Measurements from ENCODE around the gene ZSCAN21.

Gene ZSCAN21

GRCh38 chr7:100079024-100079560, 29.5 kb downstream of the ZSCAN21 start:
- no peak for FAIRE-seq

GRCh38 chr7:100080907-100081534, 31.4 kb downstream of the ZSCAN21 start:
- no peak for FAIRE-seq

GRCh38 chr7:100081535-100082102, 32.0 kb downstream of the ZSCAN21 start, which contains the start of gene ZNF3:
Gene ZNF3, minus strand, starts transcription at chr7:100081723. Its CDS starts 4,366 bp downstream, at chr7:100077357.
- peak; percentile 43 for FAIRE-seq

- no peak for FAIRE-seq
These were observed 33.4 kb downstream of the ZSCAN21 start for GRCh38 chr7:100082978-100083377.

GRCh38 chr7:100085515-100085914, 35.9 kb downstream of the ZSCAN21 start:
- no peak for FAIRE-seq

- FAIRE-seq, result no peak
These were observed 37.6 kb downstream of the ZSCAN21 start for GRCh38 chr7:100087055-100087750.

- no peak for FAIRE-seq
These were observed 38.6 kb downstream of the ZSCAN21 start for GRCh38 chr7:100088095-100088620.

- no peak for FAIRE-seq
These were observed 39.3 kb downstream of the ZSCAN21 start, which contains the start of gene COPS6 for GRCh38 chr7:100088621-100089457. Gene COPS6, plus strand, starts transcription at chr7:100088969. Its CDS starts 22 bp downstream, at chr7:100088991.

- no peak for FAIRE-seq
These were observed 40.1 kb downstream of the ZSCAN21 start for GRCh38 chr7:100089458-100090196.

- FAIRE-seq, result no peak
These were observed 41.2 kb downstream of the ZSCAN21 start for GRCh38 chr7:100090527-100091410.

- FAIRE-seq, result no peak
These were observed 42.0 kb downstream of the ZSCAN21 start for GRCh38 chr7:100091411-100092181.

- FAIRE-seq, result no peak
These were observed 43.5 kb downstream of the ZSCAN21 start for GRCh38 chr7:100093054-100093453.

GRCh38 chr7:100093498-100093897, 43.9 kb downstream of the ZSCAN21 start:
- no peak for FAIRE-seq

GRCh38 chr7:100093925-100094486, 44.4 kb downstream of the ZSCAN21 start:
- no peak for FAIRE-seq

- FAIRE-seq, result no peak
These were observed 45.7 kb downstream of the ZSCAN21 start for GRCh38 chr7:100095289-100095688.

GRCh38 chr7:100095704-100096103, 46.1 kb downstream of the ZSCAN21 start:
- no peak for FAIRE-seq

GRCh38 chr7:100098913-100099312, 49.3 kb downstream of the ZSCAN21 start:
- FAIRE-seq, result no peak

GRCh38 chr7:100099452-100099851, 49.9 kb downstream of the ZSCAN21 start:
- FAIRE-seq, result no peak

GRCh38 chr7:100100420-100101015, 50.9 kb downstream of the ZSCAN21 start:
- no peak for FAIRE-seq

Measured in islet of Langerhans (tissue), 1 donor.